Measurements from ENCODE around the gene CLSTN2. TPM values are rescaled to one million over a fixed set of nuclear protein-coding genes. Genes with fewer than 3 reads are reported as not detected.

Gene CLSTN2
- total and polyA plus RNA-seq, 5 experiments from 2014 or later, result not detected

- Mint-ChIP-seq H3K27me3 (peaks cover 0 to 17% (median 9%) of the 10 kb centered on the region in 5 donors), H3K27ac (no peak overlapping the region), H3K4me1 (no peaks in the 10 kb centered on the region), H3K36me3 (no peaks in the 10 kb centered on the region), H3K9me3 (no peaks in the 10 kb centered on the region), H3K4me3 (no peak overlapping the region)
- DNase-seq (no peak), ATAC-seq (no peak)
- POLR2A ChIA-PET, result no interaction called here
Measured at GRCh38 chr3:140467104-140467577, 532.2 kb downstream of the CLSTN2 start.

DNA sequence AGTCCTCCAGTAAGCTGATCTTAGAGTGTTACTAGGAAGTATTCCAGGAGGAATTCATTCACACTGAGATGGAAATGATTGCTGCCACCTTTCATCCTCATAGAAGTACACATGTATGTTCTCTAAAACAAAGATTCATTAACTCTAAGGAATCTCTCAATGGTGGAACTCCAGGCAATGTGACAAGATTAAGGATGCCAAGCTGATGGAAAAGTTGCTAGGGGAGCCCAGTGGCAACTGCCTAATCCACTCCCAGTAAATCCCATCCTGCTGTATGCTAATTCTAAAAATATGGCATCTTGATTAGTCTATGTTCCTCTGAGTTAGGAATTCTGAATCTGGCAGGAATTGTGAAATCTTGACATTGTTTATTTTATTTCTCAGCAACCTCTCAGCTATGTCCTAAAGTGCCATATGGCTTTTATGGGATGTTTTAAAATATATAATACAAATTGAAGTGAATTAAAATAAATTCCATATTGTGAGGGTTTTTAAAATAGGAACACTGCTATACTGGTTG, 532.9 kb downstream of the CLSTN2 start:
- ATAC-seq (no peak), DNase-seq (no peak)
- POLR2A ChIA-PET, result no interaction called here

GRCh38 chr3:140468407-140468806, 533.4 kb downstream of the CLSTN2 start:
- H3K27me3 Mint-ChIP-seq, result peaks cover 0 to 16% (median 9%) of the 10 kb centered on the region in 5 donors
- no peaks in the 10 kb centered on the region for H3K4me1 Mint-ChIP-seq
- no peak for ATAC-seq
- no peak overlapping the region for H3K4me3 Mint-ChIP-seq
- no peaks in the 10 kb centered on the region for H3K9me3 Mint-ChIP-seq
- no peak for DNase-seq
- POLR2A ChIA-PET, result no interaction called here
- no peak overlapping the region for H3K27ac Mint-ChIP-seq
- H3K36me3 Mint-ChIP-seq, result no peaks in the 10 kb centered on the region

More for the DNA sequence above, 532.9 kb downstream of the CLSTN2 start:
- H3K27ac Mint-ChIP-seq, result no peak overlapping the region
- no peak overlapping the region for H3K4me3 Mint-ChIP-seq
- no peaks in the 10 kb centered on the region for H3K9me3 Mint-ChIP-seq
- no peaks in the 10 kb centered on the region for H3K4me1 Mint-ChIP-seq
- no peaks in the 10 kb centered on the region for H3K36me3 Mint-ChIP-seq
- peaks cover 0 to 17% (median 9%) of the 10 kb centered on the region in 5 donors for H3K27me3 Mint-ChIP-seq

- POLR2A ChIA-PET, result no interaction called here
- ATAC-seq (no peak), DNase-seq (no peak)
- H3K27me3 Mint-ChIP-seq, result peaks cover 0 to 14% (median 9%) of the 10 kb centered on the region in 5 donors
- no peaks in the 10 kb centered on the region for H3K9me3 Mint-ChIP-seq
- no peaks in the 10 kb centered on the region for H3K4me1 Mint-ChIP-seq
- H3K36me3 Mint-ChIP-seq, result no peaks in the 10 kb centered on the region
- no peak overlapping the region for H3K27ac Mint-ChIP-seq
- H3K4me3 Mint-ChIP-seq, result no peak overlapping the region
Measured at GRCh38 chr3:140469491-140469890, 534.5 kb downstream of the CLSTN2 start.

DNA sequence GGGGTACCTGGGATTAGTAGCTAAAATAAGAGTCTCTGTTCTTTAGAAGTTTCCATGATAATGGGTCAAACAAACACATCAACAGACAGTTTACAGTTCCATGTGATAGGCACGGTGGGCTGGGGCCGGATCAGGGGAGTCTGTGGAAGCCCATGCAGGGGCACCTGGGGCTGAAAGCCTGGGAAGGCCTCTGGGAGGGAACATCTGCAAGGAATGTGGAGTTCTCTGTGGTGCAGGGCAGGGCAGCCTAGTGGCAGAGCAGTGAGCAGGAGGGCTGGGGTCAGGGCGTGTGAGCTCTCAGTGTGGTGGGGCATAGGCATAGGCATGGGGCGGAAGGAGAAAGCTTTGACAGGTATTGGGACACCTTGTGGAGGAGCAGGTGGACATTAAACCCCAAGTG, 535.2 kb downstream of the CLSTN2 start:
- Mint-ChIP-seq H3K4me3 (no peak overlapping the region), H3K9me3 (peaks cover 0 to 4% (median 0%) of the 10 kb centered on the region in 9 donors), H3K36me3 (no peaks in the 10 kb centered on the region), H3K4me1 (no peaks in the 10 kb centered on the region), H3K27me3 (peaks cover 0 to 14% (median 9%) of the 10 kb centered on the region in 5 donors), H3K27ac (no peak overlapping the region)
- no peak for ATAC-seq
- DNase-seq, result no peak
- POLR2A ChIA-PET, result no interaction called here

DNA sequence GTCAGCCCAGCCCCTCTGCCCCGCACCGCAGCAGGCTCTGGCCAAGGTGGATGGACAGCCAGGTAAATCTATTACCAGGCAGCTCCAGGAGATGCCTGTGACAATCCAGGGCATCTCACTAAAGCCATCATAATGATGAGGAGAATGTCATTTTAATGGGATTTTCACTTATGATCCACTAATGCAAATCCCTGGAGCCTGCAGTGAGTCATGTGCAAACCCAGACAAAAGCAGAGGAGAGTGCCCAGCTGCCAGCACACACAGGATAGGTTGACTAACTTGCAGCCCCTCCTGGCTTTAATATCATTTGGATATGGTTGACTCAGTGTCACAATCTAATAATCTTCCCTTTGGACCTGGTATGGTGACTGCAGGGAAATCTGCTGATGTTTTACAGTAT, 536.0 kb downstream of the CLSTN2 start:
- POLR2A ChIA-PET, result no interaction called here
- DNase-seq (no peak), ATAC-seq (no peak)
- peaks cover 0 to 14% (median 9%) of the 10 kb centered on the region in 5 donors for H3K27me3 Mint-ChIP-seq
- H3K4me1 Mint-ChIP-seq, result no peaks in the 10 kb centered on the region
- no peaks in the 10 kb centered on the region for H3K36me3 Mint-ChIP-seq
- no peak overlapping the region for H3K4me3 Mint-ChIP-seq
- H3K27ac Mint-ChIP-seq, result no peak overlapping the region
- peaks cover 0 to 4% (median 0%) of the 10 kb centered on the region in 9 donors for H3K9me3 Mint-ChIP-seq

DNA sequence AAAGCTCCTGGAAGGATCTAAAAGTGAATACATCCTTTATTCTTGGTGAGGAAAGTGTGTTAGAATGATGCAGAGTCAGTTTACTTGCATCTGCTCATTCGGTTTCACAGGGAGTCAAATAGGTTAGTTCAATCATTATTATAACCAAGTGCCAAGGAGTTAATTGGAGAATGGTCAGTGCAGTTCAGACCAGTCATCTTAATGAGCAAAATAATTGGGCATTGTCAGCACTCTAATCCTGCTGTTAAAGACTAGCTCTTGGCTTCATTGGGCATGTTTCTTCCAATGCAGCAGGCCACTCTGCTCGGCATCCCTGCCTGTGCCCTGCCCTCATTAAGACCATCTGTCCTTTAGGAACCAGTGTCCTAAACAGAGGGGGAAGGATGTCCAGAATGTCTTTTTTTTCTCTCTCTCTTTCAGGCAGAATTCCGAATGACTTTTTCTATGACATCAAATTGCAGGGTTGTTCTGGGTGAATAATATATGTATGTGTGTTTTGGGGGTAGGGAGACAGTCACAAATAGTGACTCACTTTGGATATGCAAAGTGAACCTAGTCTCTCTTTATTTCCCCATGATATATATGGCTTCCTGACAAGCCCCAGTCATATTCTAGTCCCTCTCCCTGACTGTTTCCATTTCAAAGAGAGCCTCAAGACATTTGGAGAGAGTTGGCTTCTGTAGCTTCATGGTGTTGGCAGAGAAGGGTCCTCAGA, 537.5 kb downstream of the CLSTN2 start:
- no peaks in the 10 kb centered on the region for H3K4me1 Mint-ChIP-seq
- H3K36me3 Mint-ChIP-seq, result no peaks in the 10 kb centered on the region
- DNase-seq (no peak), ATAC-seq (no peak)
- peaks cover 0 to 16% (median 7%) of the 10 kb centered on the region in 5 donors for H3K27me3 Mint-ChIP-seq
- POLR2A ChIA-PET, result no interaction called here
- H3K27ac Mint-ChIP-seq, result no peak overlapping the region
- H3K9me3 Mint-ChIP-seq, result peaks cover 0 to 4% (median 0%) of the 10 kb centered on the region in 9 donors
- no peak overlapping the region for H3K4me3 Mint-ChIP-seq

GRCh38 chr3:140487566-140487965, 552.6 kb downstream of the CLSTN2 start:
- Mint-ChIP-seq H3K36me3 (no peaks in the 10 kb centered on the region), H3K27ac (no peak overlapping the region), H3K4me1 (no peaks in the 10 kb centered on the region), H3K27me3 (peaks cover 6 to 31% (median 13%) of the 10 kb centered on the region in 5 donors), H3K4me3 (no peak overlapping the region), H3K9me3 (peaks cover 0 to 23% (median 8%) of the 10 kb centered on the region in 9 donors)
- ATAC-seq, result no peak
- DNase-seq, result no peak
- POLR2A ChIA-PET, result no interaction called here

DNA sequence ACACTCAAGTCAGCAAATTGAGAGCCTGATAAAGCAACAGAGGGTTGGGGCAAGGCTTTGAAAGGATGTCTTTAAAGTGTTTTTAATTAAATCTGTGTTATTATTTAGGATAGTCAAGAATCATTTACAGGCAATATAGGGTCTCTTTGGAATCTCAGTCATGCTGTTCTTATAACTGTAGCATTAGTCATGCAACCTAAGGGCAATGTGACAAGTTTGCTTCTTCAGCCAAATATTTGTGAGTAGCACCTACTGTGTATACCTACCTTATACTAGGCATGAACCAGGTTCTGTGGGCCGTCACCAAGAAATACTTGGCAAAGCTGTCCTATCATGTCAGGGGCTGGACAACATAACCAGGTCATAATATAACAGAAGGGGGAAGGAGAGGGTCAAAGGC, 558.3 kb downstream of the CLSTN2 start:
- ATAC-seq, result no peak
- no peaks in the 10 kb centered on the region for H3K9me3 Mint-ChIP-seq

DNA sequence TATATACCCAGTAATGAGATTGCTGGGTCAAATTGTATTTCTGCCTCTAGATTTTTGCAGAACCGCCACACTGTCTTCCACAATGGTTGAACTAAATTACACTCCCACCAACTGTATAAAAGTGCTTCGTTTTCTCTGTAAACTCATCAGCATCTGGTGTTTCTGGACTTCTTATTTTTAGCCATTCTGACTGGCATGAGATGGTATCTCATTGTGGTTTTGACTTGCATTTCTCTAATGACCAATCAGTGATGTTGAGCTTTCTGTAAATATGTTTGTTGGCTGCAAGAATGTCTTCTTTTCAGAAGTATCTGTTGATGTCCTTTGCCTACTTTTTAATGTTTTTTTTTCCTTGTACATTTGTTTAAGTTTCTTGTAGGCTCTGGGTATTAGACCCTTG, 560.0 kb downstream of the CLSTN2 start:
- no peaks in the 10 kb centered on the region for H3K36me3 Mint-ChIP-seq
- POLR2A ChIA-PET, result no interaction called here
- no peaks in the 10 kb centered on the region for H3K9me3 Mint-ChIP-seq
- no peak for DNase-seq
- H3K4me1 Mint-ChIP-seq, result no peaks in the 10 kb centered on the region
- ATAC-seq, result no peak
- H3K27me3 Mint-ChIP-seq, result peaks cover 0 to 3% (median 1%) of the 10 kb centered on the region in 5 donors
- H3K27ac Mint-ChIP-seq, result no peak overlapping the region
- H3K4me3 Mint-ChIP-seq, result no peak overlapping the region

More for the DNA sequence above, 558.3 kb downstream of the CLSTN2 start:
- Mint-ChIP-seq H3K4me1 (no peaks in the 10 kb centered on the region), H3K27ac (no peak overlapping the region), H3K4me3 (no peak overlapping the region), H3K36me3 (no peaks in the 10 kb centered on the region), H3K27me3 (peaks cover 0 to 10% (median 2%) of the 10 kb centered on the region in 5 donors)
- DNase-seq, result no peak
- POLR2A ChIA-PET, result no interaction called here

DNA sequence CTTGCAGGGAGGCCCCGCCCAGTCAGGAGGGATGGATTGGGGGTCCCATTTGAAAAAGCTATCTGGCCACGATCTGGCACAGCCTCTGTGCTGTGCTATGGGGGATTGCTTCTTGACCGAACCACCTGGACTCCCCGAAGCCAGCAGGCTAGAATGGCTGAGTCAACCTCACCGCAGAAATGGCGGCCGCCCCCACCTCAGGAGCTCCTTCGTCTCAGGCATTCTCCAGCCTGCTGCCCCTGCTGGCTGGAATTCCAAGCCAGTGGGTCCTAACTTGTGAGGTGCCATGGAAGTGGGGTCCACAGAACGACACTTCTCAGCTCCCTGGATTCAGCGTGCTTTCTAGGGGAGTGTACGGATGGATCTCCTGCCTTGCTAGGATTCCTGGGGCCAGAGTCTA, 562.3 kb downstream of the CLSTN2 start:
- H3K4me1 Mint-ChIP-seq, result no peaks in the 10 kb centered on the region
- no peak for DNase-seq
- no peak overlapping the region for H3K4me3 Mint-ChIP-seq
- POLR2A ChIA-PET, result no interaction called here
- H3K27ac Mint-ChIP-seq, result no peak overlapping the region
- no peaks in the 10 kb centered on the region for H3K36me3 Mint-ChIP-seq
- H3K27me3 Mint-ChIP-seq, result peaks cover 1 to 17% (median 4%) of the 10 kb centered on the region in 5 donors
- no peak for ATAC-seq
- H3K9me3 Mint-ChIP-seq, result no peaks in the 10 kb centered on the region

GRCh38 chr3:140499114-140499757, 564.3 kb downstream of the CLSTN2 start:
- POLR2A ChIA-PET, result no interaction called here
- no peaks in the 10 kb centered on the region for H3K9me3 Mint-ChIP-seq
- no peaks in the 10 kb centered on the region for H3K36me3 Mint-ChIP-seq
- H3K4me3 Mint-ChIP-seq, result no peak overlapping the region
- DNase-seq (no peak), ATAC-seq (no peak)
- H3K27me3 Mint-ChIP-seq, result peaks cover 3 to 22% (median 6%) of the 10 kb centered on the region in 5 donors
- no peak overlapping the region for H3K27ac Mint-ChIP-seq
- H3K4me1 Mint-ChIP-seq, result no peaks in the 10 kb centered on the region

GRCh38 chr3:140500473-140500872, 565.5 kb downstream of the CLSTN2 start:
- Mint-ChIP-seq H3K4me1 (no peaks in the 10 kb centered on the region), H3K27me3 (peaks cover 3 to 24% (median 7%) of the 10 kb centered on the region in 5 donors), H3K36me3 (no peaks in the 10 kb centered on the region), H3K9me3 (no peaks in the 10 kb centered on the region), H3K4me3 (no peak overlapping the region), H3K27ac (no peak overlapping the region)
- ATAC-seq (no peak), DNase-seq (no peak)
- POLR2A ChIA-PET, result no interaction called here
